Measurements from ENCODE around the gene PRG2.

The PRG2 gene

DNA sequence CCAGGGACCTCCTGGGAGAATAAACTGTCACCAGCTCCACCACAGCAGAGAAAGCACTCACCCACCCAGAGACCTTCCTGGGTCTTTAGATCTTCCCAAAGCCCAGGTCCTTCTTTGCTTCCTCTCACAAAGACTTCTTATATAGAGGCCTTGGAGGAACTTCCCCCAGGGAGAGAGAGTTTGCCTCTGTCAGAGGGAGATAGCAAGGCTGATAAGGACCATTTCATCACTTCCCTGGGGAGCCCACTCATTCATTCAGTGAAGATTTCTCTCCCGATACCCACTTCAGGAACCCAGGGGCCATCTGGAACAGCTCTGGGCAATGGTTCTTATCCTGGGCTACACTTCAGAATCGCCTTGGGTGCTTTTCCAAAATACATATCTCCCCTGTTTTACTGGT, at the start of gene PRG2:
Gene PRG2, minus strand, starts transcription at position 116 of the 400 bp plus-strand sequence. CDS start 706 bp downstream, outside the sequence.
- H3K9me3 ChIP-seq (ENCODE audit: control insufficient read depth in 1 of 2, low read length in 2 of 2): no peaks in the 10 kb centered on the region
- H3K36me3 ChIP-seq (ENCODE audit: control insufficient read depth in 1 of 2, insufficient read depth in 2 of 2, low read length in 2 of 2): no peaks in the 10 kb centered on the region
- no peaks in the 10 kb centered on the region for H3K4me1 ChIP-seq (ENCODE audit: control insufficient read depth in 1 of 2, insufficient read depth in 2 of 2, low read length in 2 of 2)
- no peak within 1 kb of the TSS for H3K27ac ChIP-seq (ENCODE audit: low read depth, low read length)
- H3K27me3 ChIP-seq (ENCODE audit: control insufficient read depth in 1 of 2, insufficient read depth in 2 of 2, low read length in 2 of 2): no peaks in the 10 kb centered on the region
- H3K4me3 ChIP-seq (ENCODE audit: low read depth in 1 of 2, low read length in 2 of 2): no peak within 1 kb of the TSS
- no peak within 1 kb of the TSS for H3K9ac ChIP-seq (ENCODE audit: low read depth in 1 of 2, low read length in 2 of 2)

DNA sequence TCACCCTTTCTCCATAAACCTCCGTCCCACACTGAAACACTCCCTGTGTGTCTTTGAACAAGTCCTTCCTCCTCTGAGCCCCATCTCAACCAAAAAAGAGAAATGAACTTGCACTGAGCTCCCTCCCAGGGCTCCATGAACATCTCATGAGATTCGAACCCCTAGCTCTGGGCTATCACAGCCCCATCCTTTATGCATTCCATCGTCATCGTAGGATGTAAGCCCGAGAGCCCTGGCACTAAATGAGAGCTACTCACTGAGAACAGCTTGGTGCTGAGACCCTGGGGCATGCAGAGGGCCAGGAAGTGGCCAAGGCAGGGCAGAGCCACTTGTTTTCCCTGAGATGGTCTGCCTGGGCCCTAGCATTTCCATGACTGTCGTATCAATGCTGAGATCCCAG, 49.3 kb upstream of the PRG2 start:
- no peaks in the 10 kb centered on the region for H3K9me3 ChIP-seq (ENCODE audit: control insufficient read depth in 1 of 2, low read length in 2 of 2)
- no peaks in the 10 kb centered on the region for H3K36me3 ChIP-seq (ENCODE audit: control insufficient read depth in 1 of 2, insufficient read depth in 2 of 2, low read length in 2 of 2)
- no peaks in the 10 kb centered on the region for H3K27me3 ChIP-seq (ENCODE audit: control insufficient read depth in 1 of 2, insufficient read depth in 2 of 2, low read length in 2 of 2)
- H3K4me1 ChIP-seq (ENCODE audit: control insufficient read depth in 1 of 2, insufficient read depth in 2 of 2, low read length in 2 of 2): peaks cover 3 to 13% of the 10 kb centered on the region in 2 donors
- no peak overlapping the region for H3K4me3 ChIP-seq (ENCODE audit: low read depth in 1 of 2, low read length in 2 of 2)
- no peak overlapping the region for H3K9ac ChIP-seq (ENCODE audit: low read depth in 1 of 2, low read length in 2 of 2)
- no peak overlapping the region for H3K27ac ChIP-seq (ENCODE audit: low read depth, low read length)

DNA sequence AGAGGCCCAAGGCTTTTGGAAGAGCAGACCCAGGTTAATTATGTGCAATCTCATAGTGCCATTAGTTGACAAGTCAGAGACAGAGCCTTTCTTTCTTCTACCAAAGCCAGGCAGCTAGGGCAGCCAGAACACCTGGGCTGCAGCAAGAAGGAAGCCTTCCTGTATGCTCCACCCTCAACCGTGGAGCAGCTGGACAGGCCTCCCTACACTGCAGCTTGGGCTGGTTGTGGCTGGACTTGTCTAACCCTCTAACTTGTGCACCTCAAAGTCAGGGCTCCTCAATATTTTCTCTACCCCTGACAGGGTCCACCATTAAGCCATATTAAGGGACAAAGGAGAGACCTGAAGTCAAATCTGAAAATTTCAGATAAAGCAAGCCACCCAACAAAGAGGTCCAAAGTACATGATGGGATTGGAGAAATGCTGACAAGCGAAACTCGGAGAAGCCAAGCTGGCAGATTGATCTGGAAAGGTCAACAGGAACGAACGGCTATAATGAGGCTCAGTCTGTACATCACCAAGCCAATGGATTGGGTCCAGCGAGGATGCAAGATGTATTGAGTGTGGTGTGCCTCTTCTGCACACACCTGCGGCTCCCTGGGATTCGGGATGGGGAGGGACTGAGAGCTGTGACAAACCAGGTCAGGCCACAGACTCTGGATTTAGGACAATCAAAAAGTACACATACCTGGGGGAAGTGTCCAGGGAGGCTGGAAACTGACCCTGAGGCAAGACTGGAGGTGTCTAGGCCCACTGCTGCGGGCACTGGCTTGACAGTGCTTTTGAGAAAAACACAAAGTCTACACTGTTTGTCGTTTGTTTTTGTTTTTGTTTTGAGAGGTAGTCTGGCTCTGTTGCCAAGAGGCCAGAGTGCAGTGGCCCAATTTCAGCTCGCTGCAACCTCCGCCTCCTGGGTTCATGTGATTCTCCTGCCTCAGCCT, 48.2 kb upstream of the PRG2 start:
- Histone ChIP-seq H3K27me3 (ENCODE audit: control insufficient read depth in 1 of 2, insufficient read depth in 2 of 2, low read length in 2 of 2) (no peaks in the 10 kb centered on the region), H3K4me1 (ENCODE audit: control insufficient read depth in 1 of 2, insufficient read depth in 2 of 2, low read length in 2 of 2) (peaks cover 5 to 13% of the 10 kb centered on the region in 2 donors), H3K36me3 (ENCODE audit: control insufficient read depth in 1 of 2, insufficient read depth in 2 of 2, low read length in 2 of 2) (no peaks in the 10 kb centered on the region), H3K9me3 (ENCODE audit: control insufficient read depth in 1 of 2, low read length in 2 of 2) (no peaks in the 10 kb centered on the region), H3K27ac (ENCODE audit: low read depth, low read length) (no peak overlapping the region), H3K9ac (ENCODE audit: low read depth in 1 of 2, low read length in 2 of 2) (no peak overlapping the region), H3K4me3 (ENCODE audit: low read depth in 1 of 2, low read length in 2 of 2) (no peak overlapping the region)

DNA sequence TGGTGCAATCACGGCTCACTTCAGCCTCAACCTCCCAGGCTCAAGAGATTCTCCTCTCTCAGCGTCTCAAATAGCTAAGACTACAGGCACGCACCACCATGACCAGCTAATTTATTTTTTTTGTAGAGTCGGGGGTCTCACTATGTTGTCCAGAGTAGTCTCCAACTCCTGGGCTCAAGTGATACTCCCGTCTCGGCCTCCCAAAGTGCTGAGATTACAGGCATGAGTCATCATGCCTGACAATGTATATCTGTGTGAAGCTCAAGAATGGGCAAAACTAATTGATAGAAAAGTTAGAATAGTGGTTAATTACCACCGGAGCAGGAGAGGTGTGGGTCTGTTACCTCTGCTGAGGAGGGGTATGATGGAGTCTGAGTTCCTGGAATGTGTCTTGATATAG, 45.6 kb upstream of the PRG2 start:
- H3K36me3 ChIP-seq (ENCODE audit: control insufficient read depth in 1 of 2, insufficient read depth in 2 of 2, low read length in 2 of 2): no peaks in the 10 kb centered on the region
- no peak overlapping the region for H3K4me3 ChIP-seq (ENCODE audit: low read depth in 1 of 2, low read length in 2 of 2)
- H3K9ac ChIP-seq (ENCODE audit: low read depth in 1 of 2, low read length in 2 of 2): no peak overlapping the region
- H3K4me1 ChIP-seq (ENCODE audit: control insufficient read depth in 1 of 2, insufficient read depth in 2 of 2, low read length in 2 of 2): peaks cover 5 to 13% of the 10 kb centered on the region in 2 donors
- H3K9me3 ChIP-seq (ENCODE audit: control insufficient read depth in 1 of 2, low read length in 2 of 2): no peaks in the 10 kb centered on the region
- H3K27me3 ChIP-seq (ENCODE audit: control insufficient read depth in 1 of 2, insufficient read depth in 2 of 2, low read length in 2 of 2): no peaks in the 10 kb centered on the region
- no peak overlapping the region for H3K27ac ChIP-seq (ENCODE audit: low read depth, low read length)

- Histone ChIP-seq H3K9me3 (ENCODE audit: control insufficient read depth in 1 of 2, low read length in 2 of 2) (no peaks in the 10 kb centered on the region), H3K4me3 (ENCODE audit: low read depth in 1 of 2, low read length in 2 of 2) (no peak overlapping the region), H3K36me3 (ENCODE audit: control insufficient read depth in 1 of 2, insufficient read depth in 2 of 2, low read length in 2 of 2) (no peaks in the 10 kb centered on the region), H3K27ac (ENCODE audit: low read depth, low read length) (no peak overlapping the region), H3K27me3 (ENCODE audit: control insufficient read depth in 1 of 2, insufficient read depth in 2 of 2, low read length in 2 of 2) (no peaks in the 10 kb centered on the region), H3K9ac (ENCODE audit: low read depth in 1 of 2, low read length in 2 of 2) (no peak overlapping the region), H3K4me1 (ENCODE audit: control insufficient read depth in 1 of 2, insufficient read depth in 2 of 2, low read length in 2 of 2) (peaks cover 5 to 13% of the 10 kb centered on the region in 2 donors)
These were observed 44.4 kb upstream of the PRG2 start for GRCh38 chr11:57434640-57435546.

- H3K36me3 ChIP-seq (ENCODE audit: control insufficient read depth in 1 of 2, insufficient read depth in 2 of 2, low read length in 2 of 2): no peaks in the 10 kb centered on the region
- H3K4me1 ChIP-seq (ENCODE audit: control insufficient read depth in 1 of 2, insufficient read depth in 2 of 2, low read length in 2 of 2): peaks cover 5 to 9% of the 10 kb centered on the region in 2 donors
- H3K9me3 ChIP-seq (ENCODE audit: control insufficient read depth in 1 of 2, low read length in 2 of 2): no peaks in the 10 kb centered on the region
- H3K27me3 ChIP-seq (ENCODE audit: control insufficient read depth in 1 of 2, insufficient read depth in 2 of 2, low read length in 2 of 2): no peaks in the 10 kb centered on the region
- no peak overlapping the region for H3K27ac ChIP-seq (ENCODE audit: low read depth, low read length)
- no peak overlapping the region for H3K4me3 ChIP-seq (ENCODE audit: low read depth in 1 of 2, low read length in 2 of 2)
- H3K9ac ChIP-seq (ENCODE audit: low read depth in 1 of 2, low read length in 2 of 2): no peak overlapping the region
These were observed 42.3 kb upstream of the PRG2 start for GRCh38 chr11:57432714-57433163.

GRCh38 chr11:57432149-57432561, 41.7 kb upstream of the PRG2 start:
- H3K9ac ChIP-seq (ENCODE audit: low read depth in 1 of 2, low read length in 2 of 2): no peak overlapping the region
- peaks cover 0 to 2% of the 10 kb centered on the region in 2 donors for H3K27me3 ChIP-seq (ENCODE audit: control insufficient read depth in 1 of 2, insufficient read depth in 2 of 2, low read length in 2 of 2)
- H3K4me1 ChIP-seq (ENCODE audit: control insufficient read depth in 1 of 2, insufficient read depth in 2 of 2, low read length in 2 of 2): peaks cover 5 to 11% of the 10 kb centered on the region in 2 donors
- H3K27ac ChIP-seq (ENCODE audit: low read depth, low read length): no peak overlapping the region
- H3K9me3 ChIP-seq (ENCODE audit: control insufficient read depth in 1 of 2, low read length in 2 of 2): no peaks in the 10 kb centered on the region
- H3K4me3 ChIP-seq (ENCODE audit: low read depth in 1 of 2, low read length in 2 of 2): no peak overlapping the region
- H3K36me3 ChIP-seq (ENCODE audit: control insufficient read depth in 1 of 2, insufficient read depth in 2 of 2, low read length in 2 of 2): no peaks in the 10 kb centered on the region

DNA sequence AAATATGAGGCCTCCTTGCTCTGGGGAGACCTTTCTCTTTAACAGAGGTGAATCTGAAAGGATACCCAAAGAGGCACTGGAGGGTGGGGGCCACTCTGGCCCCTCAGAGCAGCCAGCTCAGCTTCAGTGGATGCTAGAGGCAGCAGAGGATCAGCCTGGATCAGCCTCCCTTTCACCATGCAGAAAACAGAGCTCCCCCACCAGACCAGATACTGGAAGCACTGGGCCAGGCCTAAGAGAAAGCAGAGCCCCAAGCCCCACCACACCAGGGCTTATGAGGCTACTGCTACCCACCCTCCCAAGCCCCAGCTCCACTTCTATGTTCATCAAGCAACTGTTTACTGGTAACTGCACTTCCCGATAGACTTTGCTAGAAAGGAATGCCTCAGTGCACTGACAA, 40.5 kb upstream of the PRG2 start:
- Histone ChIP-seq H3K36me3 (ENCODE audit: control insufficient read depth in 1 of 2, insufficient read depth in 2 of 2, low read length in 2 of 2) (no peaks in the 10 kb centered on the region), H3K9me3 (ENCODE audit: control insufficient read depth in 1 of 2, low read length in 2 of 2) (no peaks in the 10 kb centered on the region), H3K27me3 (ENCODE audit: control insufficient read depth in 1 of 2, insufficient read depth in 2 of 2, low read length in 2 of 2) (peaks cover 0 to 5% of the 10 kb centered on the region in 2 donors), H3K27ac (ENCODE audit: low read depth, low read length) (no peak overlapping the region), H3K4me3 (ENCODE audit: low read depth in 1 of 2, low read length in 2 of 2) (no peak overlapping the region), H3K9ac (ENCODE audit: low read depth in 1 of 2, low read length in 2 of 2) (no peak overlapping the region), H3K4me1 (ENCODE audit: control insufficient read depth in 1 of 2, insufficient read depth in 2 of 2, low read length in 2 of 2) (peaks cover 10 to 21% of the 10 kb centered on the region in 2 donors)

DNA sequence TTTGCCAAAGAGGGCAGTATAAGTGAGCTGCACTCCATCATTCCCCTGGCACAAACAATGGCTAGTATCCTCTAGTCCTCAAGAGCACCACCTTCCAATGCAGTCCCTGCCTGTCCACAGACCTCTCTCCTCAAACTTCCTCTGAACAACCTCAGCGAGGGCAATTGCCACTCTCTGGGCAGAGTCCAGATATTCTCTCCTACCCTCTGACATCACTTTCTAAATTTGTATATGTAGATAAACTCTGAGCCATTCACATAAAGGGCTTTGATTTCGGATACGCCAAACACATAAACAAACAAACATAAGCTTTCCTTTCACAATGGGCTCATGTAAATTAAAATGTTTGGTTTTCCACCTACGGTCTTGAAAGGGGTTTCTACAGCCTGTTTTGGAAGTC, 39.5 kb upstream of the PRG2 start:
- peaks cover 15 to 28% of the 10 kb centered on the region in 2 donors for H3K4me1 ChIP-seq (ENCODE audit: control insufficient read depth in 1 of 2, insufficient read depth in 2 of 2, low read length in 2 of 2)
- no peaks in the 10 kb centered on the region for H3K9me3 ChIP-seq (ENCODE audit: control insufficient read depth in 1 of 2, low read length in 2 of 2)
- no peak overlapping the region for H3K4me3 ChIP-seq (ENCODE audit: low read depth in 1 of 2, low read length in 2 of 2)
- H3K27ac ChIP-seq (ENCODE audit: low read depth, low read length): no peak overlapping the region
- no peaks in the 10 kb centered on the region for H3K36me3 ChIP-seq (ENCODE audit: control insufficient read depth in 1 of 2, insufficient read depth in 2 of 2, low read length in 2 of 2)
- H3K27me3 ChIP-seq (ENCODE audit: control insufficient read depth in 1 of 2, insufficient read depth in 2 of 2, low read length in 2 of 2): peaks cover 0 to 5% of the 10 kb centered on the region in 2 donors
- H3K9ac ChIP-seq (ENCODE audit: low read depth in 1 of 2, low read length in 2 of 2): no peak overlapping the region

GRCh38 chr11:57428643-57429042, 38.2 kb upstream of the PRG2 start:
- H3K27ac ChIP-seq (ENCODE audit: low read depth, low read length): no peak overlapping the region

More at GRCh38 chr11:57428643-57429042, 38.2 kb upstream of the PRG2 start:
- Histone ChIP-seq H3K36me3 (ENCODE audit: control insufficient read depth in 1 of 2, insufficient read depth in 2 of 2, low read length in 2 of 2) (no peaks in the 10 kb centered on the region), H3K4me1 (ENCODE audit: control insufficient read depth in 1 of 2, insufficient read depth in 2 of 2, low read length in 2 of 2) (peaks cover 25 to 35% of the 10 kb centered on the region in 2 donors), H3K4me3 (ENCODE audit: low read depth in 1 of 2, low read length in 2 of 2) (no peak overlapping the region), H3K9ac (ENCODE audit: low read depth in 1 of 2, low read length in 2 of 2) (no peak overlapping the region), H3K9me3 (ENCODE audit: control insufficient read depth in 1 of 2, low read length in 2 of 2) (no peaks in the 10 kb centered on the region), H3K27me3 (ENCODE audit: control insufficient read depth in 1 of 2, insufficient read depth in 2 of 2, low read length in 2 of 2) (peaks cover 0 to 5% of the 10 kb centered on the region in 2 donors)
